Measurements from ENCODE around the gene SENP2. TPM values are rescaled to one million over a fixed set of nuclear protein-coding genes. Genes with fewer than 3 reads are reported as not detected.

Gene SENP2
- total RNA-seq (2022) (52.4 and 53.5 TPM in 2 replicates), Bru-seq, nascent RNA (percentile 72 among the genes with signal in this experiment), BruChase-seq, experiment 1, labeled RNA remaining after a 2-hour chase (percentile 80 among the genes with signal in this experiment), BruChase-seq, experiment 2, labeled RNA remaining after a 6-hour chase (percentile 90 among the genes with signal in this experiment)
- long read RNA-seq, full-length matches to known transcripts, result 30 of 42 reads
- long read RNA-seq, partial matches to known transcripts, result 4 of 42 reads
- long read RNA-seq, other reads (novel, unspliced or antisense), result 8 of 42 reads

- Mint-ChIP-seq H3K27me3 (ENCODE audit: insufficient read depth, unreplicated experiment) (no peaks in the 10 kb centered on the region), H3K27ac (ENCODE audit: unreplicated experiment) (peak within 1 kb of the TSS; percentile 99), H3K36me3 (ENCODE audit: insufficient read depth, unreplicated experiment) (peaks cover 18% of the 10 kb centered on the region), H3K9me3 (ENCODE audit: unreplicated experiment) (no peaks in the 10 kb centered on the region), H3K4me1 (ENCODE audit: low read depth, unreplicated experiment) (no peaks in the 10 kb centered on the region), H3K4me3 (ENCODE audit: unreplicated experiment) (peak within 1 kb of the TSS; percentile 95)
- Histone ChIP-seq H3K9me3 (no peaks in the 10 kb centered on the region), H3K36me3 (ENCODE audit: control insufficient read depth, insufficient read depth, low read length) (no peaks in the 10 kb centered on the region), H3K27me3 (replicated peaks; ENCODE audit: control insufficient read depth, insufficient read depth, low read length) (no peaks in the 10 kb centered on the region), H3K4me3 (ENCODE audit: low read depth, low read length) (peak within 1 kb of the TSS; percentile 74), H3K4me1 (no peaks in the 10 kb centered on the region; the same call in 1 of the 2 replicates)
- POLR2A ChIA-PET, result interaction anchor here (0.5 to 1.5 kb wide), 23 partner anchors 8 to 1554 kb away, joined by 3 to 8 read pairs (median 4); partner anchors contain the start of genes LIPH, RPL39L, TMEM41A and TRA2B
- intact Hi-C loops (cut with micrococcal nuclease; ENCODE audit: unreplicated experiment), result loop anchor here (1.0 kb wide), 1 partner anchor 88 kb away; no protein-coding TSS in a partner anchor
- CTCF ChIA-PET, result interaction anchor here (0.6 to 1.8 kb wide), 8 partner anchors 10 to 1215 kb away, joined by 3 to 13 read pairs (median 4); no protein-coding TSS in a partner anchor
- peak; percentile 99 for DNase-seq
- no TSS peak for BruUV-seq (replicated peaks)
- TF ChIP-seq, protein P1, sequence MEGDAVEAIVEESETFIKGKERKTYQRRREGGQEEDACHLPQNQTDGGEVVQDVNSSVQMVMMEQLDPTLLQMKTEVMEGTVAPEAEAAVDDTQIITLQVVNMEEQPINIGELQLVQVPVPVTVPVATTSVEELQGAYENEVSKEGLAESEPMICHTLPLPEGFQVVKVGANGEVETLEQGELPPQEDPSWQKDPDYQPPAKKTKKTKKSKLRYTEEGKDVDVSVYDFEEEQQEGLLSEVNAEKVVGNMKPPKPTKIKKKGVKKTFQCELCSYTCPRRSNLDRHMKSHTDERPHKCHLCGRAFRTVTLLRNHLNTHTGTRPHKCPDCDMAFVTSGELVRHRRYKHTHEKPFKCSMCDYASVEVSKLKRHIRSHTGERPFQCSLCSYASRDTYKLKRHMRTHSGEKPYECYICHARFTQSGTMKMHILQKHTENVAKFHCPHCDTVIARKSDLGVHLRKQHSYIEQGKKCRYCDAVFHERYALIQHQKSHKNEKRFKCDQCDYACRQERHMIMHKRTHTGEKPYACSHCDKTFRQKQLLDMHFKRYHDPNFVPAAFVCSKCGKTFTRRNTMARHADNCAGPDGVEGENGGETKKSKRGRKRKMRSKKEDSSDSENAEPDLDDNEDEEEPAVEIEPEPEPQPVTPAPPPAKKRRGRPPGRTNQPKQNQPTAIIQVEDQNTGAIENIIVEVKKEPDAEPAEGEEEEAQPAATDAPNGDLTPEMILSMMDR (IDR thresholded peaks at IDR 0.05; ENCODE audit: insufficient read depth in 1 of 2, low read depth in 1 of 2, low read length in 1 of 2, severe bottlenecking in 1 of 2, unreplicated experiment in 1 of 2), result no peak
Measured at GRCh38 chr3:185585859-185586685, at the start of gene SENP2. Gene SENP2, plus strand, starts transcription at chr3:185586295. Its CDS starts 119 bp downstream, at chr3:185586414.

- peaks cover 5% of the 10 kb centered on the region for H3K4me1 Mint-ChIP-seq (ENCODE audit: low read depth, unreplicated experiment)
- TF ChIP-seq, protein P1 (IDR thresholded peaks at IDR 0.05; ENCODE audit: insufficient read depth in 1 of 2, low read depth in 1 of 2, low read length in 1 of 2, severe bottlenecking in 1 of 2, unreplicated experiment in 1 of 2), result no peak
- Histone ChIP-seq H3K4me1 (peaks cover 14% of the 10 kb centered on the region), H3K36me3 (ENCODE audit: control insufficient read depth, insufficient read depth, low read length) (no peaks in the 10 kb centered on the region), H3K27me3 (replicated peaks; ENCODE audit: control insufficient read depth, insufficient read depth, low read length) (no peaks in the 10 kb centered on the region), H3K4me3 (ENCODE audit: low read depth, low read length) (no peak overlapping the region), H3K9me3 (no peaks in the 10 kb centered on the region)
- DNase-seq, result peak; percentile 79 to 84
- no TSS peak for BruUV-seq (replicated peaks)
- peak overlapping the region; percentile 51 for H3K4me3 Mint-ChIP-seq (ENCODE audit: unreplicated experiment)
- no peaks in the 10 kb centered on the region for H3K36me3 Mint-ChIP-seq (ENCODE audit: insufficient read depth, unreplicated experiment)
- H3K9me3 Mint-ChIP-seq (ENCODE audit: unreplicated experiment), result no peaks in the 10 kb centered on the region
- H3K27ac Mint-ChIP-seq (ENCODE audit: unreplicated experiment), result peak overlapping the region; percentile 78
- ChIA-PET CTCF (no interaction called here), POLR2A (interaction anchor here (1.1 kb wide), 1 partner anchor 48 kb away, joined by 4 read pairs; no protein-coding TSS in a partner anchor)
- H3K27me3 Mint-ChIP-seq (ENCODE audit: insufficient read depth, unreplicated experiment), result no peaks in the 10 kb centered on the region
- intact Hi-C loops (cut with micrococcal nuclease; ENCODE audit: unreplicated experiment), result no loop called here
Measured at GRCh38 chr3:185537369-185537970, 48.6 kb upstream of the SENP2 start.

- ChIA-PET CTCF (interaction anchor here (0.5 kb wide), 1 partner anchor 72 kb away, joined by 3 read pairs; no protein-coding TSS in a partner anchor), POLR2A (no interaction called here)
- BruUV-seq (replicated peaks), result no TSS peak
- no peaks in the 10 kb centered on the region for H3K27me3 Mint-ChIP-seq (ENCODE audit: insufficient read depth, unreplicated experiment)
- no peak for DNase-seq
- H3K4me3 Mint-ChIP-seq (ENCODE audit: unreplicated experiment), result no peak overlapping the region
- H3K27me3 ChIP-seq (replicated peaks; ENCODE audit: control insufficient read depth, insufficient read depth, low read length), result no peaks in the 10 kb centered on the region
- intact Hi-C loops (cut with micrococcal nuclease; ENCODE audit: unreplicated experiment), result no loop called here
- H3K4me3 ChIP-seq (ENCODE audit: low read depth, low read length), result no peak overlapping the region
- H3K36me3 ChIP-seq (ENCODE audit: control insufficient read depth, insufficient read depth, low read length), result no peaks in the 10 kb centered on the region
- TF ChIP-seq, protein P1 (IDR thresholded peaks at IDR 0.05; ENCODE audit: insufficient read depth in 1 of 2, low read depth in 1 of 2, low read length in 1 of 2, severe bottlenecking in 1 of 2, unreplicated experiment in 1 of 2), result no peak
- H3K9me3 Mint-ChIP-seq (ENCODE audit: unreplicated experiment), result no peaks in the 10 kb centered on the region
- H3K4me1 Mint-ChIP-seq (ENCODE audit: low read depth, unreplicated experiment), result peaks cover 5% of the 10 kb centered on the region
- peaks cover 18% of the 10 kb centered on the region for H3K4me1 ChIP-seq
- no peak overlapping the region for H3K27ac Mint-ChIP-seq (ENCODE audit: unreplicated experiment)
- H3K36me3 Mint-ChIP-seq (ENCODE audit: insufficient read depth, unreplicated experiment), result peaks cover 8% of the 10 kb centered on the region
- no peaks in the 10 kb centered on the region for H3K9me3 ChIP-seq
Measured at GRCh38 chr3:185539934-185540333, 46.2 kb upstream of the SENP2 start.
